Mesenchymal stem cell (in vitro differentiated cells and primary cell): ENCODE measurements around the gene ARAP3.

Experiments used
- DNase-seq: peaks from one replicate; pipeline ENCODE4 v3.0.0-alpha.2; 2013
- H2AFZ ChIP-seq: one replicate; pipeline ENCODE4 v1.6.1; 2013; ENCODE audit warnings: low read depth, mild to moderate bottlenecking, control low read depth, inconsistent platforms, low read length, moderate library complexity
- H2AK5ac ChIP-seq: 2 replicates; pipeline ENCODE4 v1.6.1; 2013; ENCODE audit warnings: low read length, moderate library complexity, mild to moderate bottlenecking, inconsistent platforms; ENCODE audit not compliant: severe bottlenecking
- H2BK120ac ChIP-seq: one replicate; pipeline ENCODE4 v1.6.1; 2013; ENCODE audit warnings: low read depth, mild to moderate bottlenecking, inconsistent platforms, low read length, moderate library complexity
- H2BK12ac ChIP-seq, 2 experiments: one replicate each; pipeline ENCODE4 v1.6.1; 2013; ENCODE audit warnings: inconsistent platforms in 2 of 2, low read length in 2 of 2, mild to moderate bottlenecking in 2 of 2, moderate library complexity in 2 of 2, control low read depth in 1 of 2
- H2BK15ac ChIP-seq: one replicate; pipeline ENCODE4 v1.6.1; 2013; ENCODE audit warnings: mild to moderate bottlenecking, low read depth, inconsistent platforms; ENCODE audit not compliant: poor library complexity, severe bottlenecking
- H2BK5ac ChIP-seq: 2 replicates; pipeline ENCODE4 v1.6.1; 2013; ENCODE audit warnings: low read depth, mild to moderate bottlenecking, low read length, control low read depth, inconsistent platforms; ENCODE audit not compliant: poor library complexity, severe bottlenecking
- H3K14ac ChIP-seq, 2 experiments: one replicate each; pipeline ENCODE4 v1.6.1; 2013; ENCODE audit warnings: inconsistent platforms in 2 of 2, low read length in 2 of 2, control low read depth in 1 of 2, mild to moderate bottlenecking in 1 of 2, moderate library complexity in 1 of 2
- H3K18ac ChIP-seq, 2 experiments: one replicate each; pipeline ENCODE4 v1.6.1; 2013; ENCODE audit warnings: inconsistent platforms in 2 of 2, low read length in 2 of 2, control low read depth in 1 of 2, low read depth in 1 of 2, mild to moderate bottlenecking in 1 of 2
- H3K23ac ChIP-seq, 2 experiments: one replicate each; pipeline ENCODE4 v1.6.1; 2013; ENCODE audit warnings: inconsistent platforms in 2 of 2, low read length in 2 of 2, mild to moderate bottlenecking in 2 of 2, moderate library complexity in 2 of 2, control low read depth in 1 of 2
- H3K27ac ChIP-seq: 2 replicates; pipeline ENCODE4 v1.5.1; 2013; ENCODE audit warnings: mild to moderate bottlenecking, moderate library complexity, low read length, control low read depth, inconsistent platforms; ENCODE audit not compliant: poor library complexity, severe bottlenecking
- H3K27me3 ChIP-seq, 2 experiments: 2 replicates each; pipeline versions ENCODE4 v1.6.1 to v1.7.0; 2013; ENCODE audit warnings: low read length in 2 of 2, mild to moderate bottlenecking in 2 of 2, moderate library complexity in 2 of 2, control low read depth in 1 of 2, inconsistent platforms in 1 of 2; ENCODE audit not compliant: control insufficient read depth in 1 of 2, insufficient read depth in 1 of 2
- H3K36me3 ChIP-seq, 2 experiments: 2 replicates each; pipeline versions ENCODE4 v1.6.1 to v1.7.0; 2013; ENCODE audit warnings: low read length in 2 of 2, control low read depth in 1 of 2, inconsistent platforms in 1 of 2, low read depth in 1 of 2, mild to moderate bottlenecking in 1 of 2; ENCODE audit not compliant: insufficient read depth in 2 of 2, control insufficient read depth in 1 of 2
- H3K4ac ChIP-seq, 2 experiments: one replicate each; pipeline ENCODE4 v1.6.1; 2013; ENCODE audit warnings: inconsistent platforms in 2 of 2, low read length in 2 of 2, mild to moderate bottlenecking in 2 of 2, moderate library complexity in 2 of 2, control low read depth in 1 of 2, low read depth in 1 of 2
- H3K4me1 ChIP-seq: 2 replicates; pipeline ENCODE4 v1.6.1; 2013; ENCODE audit warnings: low read depth, low read length, control low read depth; ENCODE audit not compliant: control insufficient read depth, insufficient read depth
- H3K4me2 ChIP-seq: 2 replicates; pipeline ENCODE4 v1.6.1; 2013; ENCODE audit warnings: low read length, mild to moderate bottlenecking, inconsistent platforms; ENCODE audit not compliant: poor library complexity, severe bottlenecking
- H3K4me3 ChIP-seq, 2 experiments: 2 replicates each; pipeline versions ENCODE4 v1.5.1 to v1.7.0; 2013; ENCODE audit warnings: low read length in 2 of 2, mild to moderate bottlenecking in 2 of 2, control low read depth in 1 of 2, low read depth in 1 of 2; ENCODE audit not compliant: insufficient read depth in 1 of 2
- H3K79me1 ChIP-seq: replicated peaks from 2 replicates; pipeline ENCODE4 v1.6.1; 2013; ENCODE audit warnings: mild to moderate bottlenecking, control low read depth, low read length, inconsistent platforms; ENCODE audit not compliant: poor library complexity, severe bottlenecking
- H3K9ac ChIP-seq: 2 replicates; pipeline ENCODE4 v1.7.0; 2013; ENCODE audit warnings: mild to moderate bottlenecking, low read length, moderate library complexity
- H3K9me3 ChIP-seq: 2 replicates; pipeline ENCODE4 v1.7.0; 2013; ENCODE audit warnings: mild to moderate bottlenecking, low read length; ENCODE audit not compliant: control insufficient read depth
- H4K8ac ChIP-seq: one replicate; pipeline ENCODE4 v1.6.1; 2013; ENCODE audit warnings: inconsistent platforms, mild to moderate bottlenecking, low read length, moderate library complexity
- H4K91ac ChIP-seq: one replicate; pipeline ENCODE4 v1.6.1; 2013; ENCODE audit warnings: mild to moderate bottlenecking, low read length, inconsistent platforms
- WGBS: methylation state at CpG from one replicate; pipeline ENCODE4 v1.1.7; 2013; ENCODE audit warnings: mixed read lengths; 5-methylcytosine and 5-hydroxymethylcytosine counted together

Gene ARAP3

DNA sequence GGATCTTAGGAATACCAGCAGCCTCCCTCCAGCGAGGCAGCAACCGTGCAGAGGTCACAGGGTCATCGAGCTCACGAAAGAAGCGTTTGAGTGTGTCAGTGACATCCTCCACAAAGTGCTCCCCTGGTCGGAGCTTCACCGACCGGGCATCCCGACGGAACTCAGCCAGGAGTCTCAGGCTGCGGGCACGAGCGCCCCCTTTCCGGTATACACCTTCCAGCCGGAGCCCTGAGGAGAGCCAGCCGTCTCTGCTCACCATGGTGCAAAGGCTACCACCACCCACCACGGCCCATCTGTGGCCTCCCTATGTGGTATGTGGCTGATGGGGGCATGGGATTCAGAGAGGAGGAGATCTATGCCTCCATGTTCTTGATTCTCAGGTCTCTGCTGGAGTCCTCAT, 20.0 kb downstream of the ARAP3 start:
- no peak overlapping the region for H2BK15ac ChIP-seq
- H3K23ac ChIP-seq: no peak overlapping the region
- no peaks in the 10 kb centered on the region for H3K27me3 ChIP-seq
- peaks cover 38% of the 10 kb centered on the region in 2 experiments for H3K36me3 ChIP-seq
- H3K14ac ChIP-seq: no peak overlapping the region
- H3K9ac ChIP-seq: no peak overlapping the region
- H2AK5ac ChIP-seq: no peak overlapping the region
- no peak overlapping the region for H2AFZ ChIP-seq
- H3K27ac ChIP-seq: no peak overlapping the region
- DNase-seq: no peak
- H3K9me3 ChIP-seq: no peaks in the 10 kb centered on the region
- peaks cover 3% of the 10 kb centered on the region for H3K4me1 ChIP-seq
- no peak overlapping the region for H3K4me3 ChIP-seq
- H2BK12ac ChIP-seq: no peak overlapping the region
- H4K91ac ChIP-seq: peak overlapping the region; percentile 22
- H4K8ac ChIP-seq: no peak overlapping the region
- peaks cover 5% of the 10 kb centered on the region for H3K79me1 ChIP-seq
- no peak overlapping the region for H3K4ac ChIP-seq
- H2BK5ac ChIP-seq: no peak overlapping the region
- no peak overlapping the region for H2BK120ac ChIP-seq
- no peak overlapping the region for H3K18ac ChIP-seq
- H3K4me2 ChIP-seq: no peak overlapping the region
- WGBS: 94% methylated on average over 17 of the region's 17 CpGs

DNA sequence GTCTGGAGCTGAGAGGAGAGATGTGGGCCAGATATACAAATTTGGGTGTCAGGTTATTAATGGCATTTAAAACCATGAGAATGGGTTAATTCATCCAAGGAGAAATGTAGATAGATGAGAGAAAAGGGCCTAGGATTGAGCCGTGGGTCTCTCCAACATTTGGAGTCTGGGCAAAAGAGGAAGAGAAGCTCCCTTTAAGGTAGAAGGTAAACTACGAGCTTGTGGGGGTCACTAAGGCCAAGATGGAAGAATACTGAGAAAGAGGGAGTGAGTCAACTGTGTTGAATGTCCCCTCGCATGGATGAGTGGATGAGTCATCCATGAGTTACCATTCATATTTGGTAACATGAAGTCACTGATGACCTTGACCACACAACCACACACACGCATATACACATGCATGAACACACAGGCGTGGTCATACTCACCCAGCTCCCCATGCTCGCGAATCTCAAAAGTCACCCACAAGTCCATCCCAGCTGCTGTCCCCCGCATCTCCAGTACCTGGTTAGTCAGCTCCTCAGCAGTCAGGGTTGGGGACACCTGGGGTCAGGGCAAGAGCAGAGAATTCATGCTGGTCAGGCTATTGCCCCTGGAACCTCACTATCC, 24.0 kb downstream of the ARAP3 start:
- Histone ChIP-seq H2AFZ (no peak overlapping the region), H3K79me1 (peaks cover 2% of the 10 kb centered on the region), H3K4me3 (no peak overlapping the region), H3K18ac (no peak overlapping the region), H3K23ac (no peak overlapping the region), H3K9me3 (no peaks in the 10 kb centered on the region), H3K36me3 (peaks cover 40 to 44% of the 10 kb centered on the region in 2 experiments), H3K4me1 (peaks cover 14% of the 10 kb centered on the region), H3K9ac (no peak overlapping the region), H2AK5ac (no peak overlapping the region), H3K4ac (no peak overlapping the region), H2BK5ac (no peak overlapping the region), H3K4me2 (no peak overlapping the region), H4K91ac (no peak overlapping the region), H3K27ac (no peak overlapping the region), H2BK15ac (peak overlapping the region; percentile 23), H3K14ac (no peak overlapping the region), H2BK12ac (no peak overlapping the region), H4K8ac (no peak overlapping the region), H2BK120ac (no peak overlapping the region), H3K27me3 (no peaks in the 10 kb centered on the region)
- DNase-seq: peak; percentile 94
- WGBS: 44% methylated on average over 8 of the region's 8 CpGs

DNA sequence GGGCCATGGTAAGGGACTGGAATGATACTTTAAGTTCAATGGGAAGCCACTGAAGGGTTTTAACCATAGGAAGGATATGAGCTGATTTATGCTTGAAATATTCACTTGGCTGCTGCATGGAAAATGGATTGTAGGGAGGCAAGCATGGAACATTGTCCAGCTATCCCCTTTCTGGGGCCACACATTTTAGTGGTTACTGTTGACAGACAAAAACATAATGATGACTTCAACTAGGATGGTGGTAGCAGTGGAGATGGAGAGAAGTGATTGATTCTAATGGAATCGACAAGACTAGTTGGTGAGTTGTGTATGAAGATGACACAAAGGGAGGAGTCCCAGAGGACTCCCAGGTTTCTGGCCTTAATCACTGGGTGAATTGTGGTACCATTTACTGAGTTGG, 24.6 kb downstream of the ARAP3 start:
- Histone ChIP-seq H3K4me1 (peaks cover 14% of the 10 kb centered on the region), H2BK120ac (no peak overlapping the region), H3K36me3 (peaks cover 39 to 40% of the 10 kb centered on the region in 2 experiments), H3K4me2 (no peak overlapping the region), H3K14ac (no peak overlapping the region), H3K4ac (no peak overlapping the region), H4K8ac (no peak overlapping the region), H2BK15ac (no peak overlapping the region), H3K23ac (no peak overlapping the region), H4K91ac (no peak overlapping the region), H2AFZ (no peak overlapping the region), H3K79me1 (peaks cover 2% of the 10 kb centered on the region), H2BK12ac (no peak overlapping the region), H3K18ac (no peak overlapping the region), H2AK5ac (no peak overlapping the region), H2BK5ac (no peak overlapping the region), H3K9ac (no peak overlapping the region), H3K27ac (no peak overlapping the region), H3K4me3 (no peak overlapping the region), H3K27me3 (no peaks in the 10 kb centered on the region), H3K9me3 (no peaks in the 10 kb centered on the region)
- no peak for DNase-seq
- 98% methylated on average over 1 of the region's 1 CpG for WGBS

DNA sequence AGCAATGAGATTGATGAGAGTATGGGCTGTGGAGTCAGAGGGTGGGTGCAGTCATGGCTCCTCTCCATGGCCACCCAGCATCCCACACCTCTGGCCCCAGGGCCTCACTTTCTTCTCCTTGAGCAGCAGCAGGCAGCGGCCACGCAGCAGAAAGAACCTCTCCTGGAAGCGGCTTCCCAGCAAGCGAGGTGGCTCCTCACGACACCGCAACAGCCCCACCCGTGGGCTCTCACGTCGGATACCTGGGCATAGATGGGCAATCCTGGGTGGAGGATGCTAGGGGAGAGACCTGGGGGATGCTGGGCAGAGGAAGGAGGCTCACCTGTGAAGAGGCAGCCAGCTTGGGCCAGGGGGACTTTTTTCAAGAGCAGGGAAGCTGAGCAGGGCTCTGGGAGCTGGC, 25.6 kb downstream of the ARAP3 start:
- Histone ChIP-seq H3K27ac (no peak overlapping the region), H3K4me1 (peaks cover 18% of the 10 kb centered on the region), H3K14ac (no peak overlapping the region), H3K79me1 (no peaks in the 10 kb centered on the region), H2BK15ac (no peak overlapping the region), H3K18ac (no peak overlapping the region), H3K9me3 (no peaks in the 10 kb centered on the region), H4K91ac (no peak overlapping the region), H3K27me3 (no peaks in the 10 kb centered on the region), H2AK5ac (peak overlapping the region; percentile 7), H3K23ac (no peak overlapping the region), H3K4ac (no peak overlapping the region), H2BK120ac (no peak overlapping the region), H2BK12ac (no peak overlapping the region), H3K4me3 (no peak overlapping the region), H4K8ac (no peak overlapping the region), H2BK5ac (no peak overlapping the region), H3K36me3 (peaks cover 31% of the 10 kb centered on the region in 2 experiments), H3K4me2 (no peak overlapping the region), H3K9ac (no peak overlapping the region), H2AFZ (no peak overlapping the region)
- DNase-seq: no peak
- WGBS: over 99% methylated on average over 9 of the region's 9 CpGs
